ENCODE results near the gene ZNF19.

The ZNF19 gene

GRCh38 chr16:71500964-71501363 is 11.8 kb upstream of the ZNF19 start:
- Histone ChIP-seq H3K27me3 (peaks cover 0 to 16% of the 10 kb centered on the region in 2 donors), H3K4me1 (no peaks in the 10 kb centered on the region), H3K9me3 (no peaks in the 10 kb centered on the region), H3K4me3 (no peak overlapping the region), H3K27ac (no peak overlapping the region), H3K36me3 (no peaks in the 10 kb centered on the region)
- no peak for TF ChIP-seq CTCF (IDR thresholded peaks at IDR 0.05)
- DNase-seq, result no peak
- intact Hi-C loops (cut with DNase I; ENCODE audit: low total_unique reads), result loop anchor here (2.0 kb wide), 1 partner anchor 86 kb away; no protein-coding TSS in a partner anchor

GRCh38 chr16:71499775-71500364 is 10.7 kb upstream of the ZNF19 start:
- no peaks in the 10 kb centered on the region for H3K36me3 ChIP-seq
- no peaks in the 10 kb centered on the region for H3K4me1 ChIP-seq
- peaks cover 0 to 16% of the 10 kb centered on the region in 2 donors for H3K27me3 ChIP-seq
- peak; percentile 64 to 65 for TF ChIP-seq CTCF (IDR thresholded peaks at IDR 0.05)
- no peak overlapping the region for H3K27ac ChIP-seq
- no peaks in the 10 kb centered on the region for H3K9me3 ChIP-seq
- DNase-seq, result no peak
- H3K4me3 ChIP-seq, result no peak overlapping the region
- intact Hi-C loops (cut with DNase I; ENCODE audit: low total_unique reads), result loop anchor here (2.0 kb wide), 1 partner anchor 85 kb away; no protein-coding TSS in a partner anchor

GRCh38 chr16:71498031-71498430 is 8.9 kb upstream of the ZNF19 start:
- H3K27ac ChIP-seq, result no peak overlapping the region
- intact Hi-C loops (cut with DNase I; ENCODE audit: low total_unique reads), result no loop called here
- H3K4me1 ChIP-seq, result no peaks in the 10 kb centered on the region
- peaks cover 0 to 10% of the 10 kb centered on the region in 2 donors for H3K27me3 ChIP-seq
- no peak overlapping the region for H3K4me3 ChIP-seq
- no peak for DNase-seq
- H3K9me3 ChIP-seq, result no peaks in the 10 kb centered on the region
- no peaks in the 10 kb centered on the region for H3K36me3 ChIP-seq
- no peak for TF ChIP-seq CTCF (IDR thresholded peaks at IDR 0.05)

- Histone ChIP-seq H3K36me3 (no peaks in the 10 kb centered on the region), H3K4me3 (no peak overlapping the region), H3K9me3 (no peaks in the 10 kb centered on the region), H3K4me1 (no peaks in the 10 kb centered on the region), H3K27me3 (no peaks in the 10 kb centered on the region), H3K27ac (no peak overlapping the region)
- intact Hi-C loops (cut with DNase I; ENCODE audit: low total_unique reads), result loop anchor here (5.0 kb wide), 1 partner anchor 41 kb away; no protein-coding TSS in a partner anchor
- DNase-seq, result no peak
- TF ChIP-seq CTCF (IDR thresholded peaks at IDR 0.05), result no peak
These were observed 4.1 kb upstream of the ZNF19 start for GRCh38 chr16:71493213-71493612.

GRCh38 chr16:71492786-71493185 is 3.7 kb upstream of the ZNF19 start:
- no peak for DNase-seq
- Histone ChIP-seq H3K4me1 (no peaks in the 10 kb centered on the region), H3K4me3 (no peak overlapping the region), H3K27ac (no peak overlapping the region), H3K9me3 (no peaks in the 10 kb centered on the region), H3K27me3 (no peaks in the 10 kb centered on the region), H3K36me3 (no peaks in the 10 kb centered on the region)
- intact Hi-C loops (cut with DNase I; ENCODE audit: low total_unique reads), result loop anchor here (5.0 kb wide), 1 partner anchor 40 kb away; no protein-coding TSS in a partner anchor
- TF ChIP-seq CTCF (IDR thresholded peaks at IDR 0.05), result no peak

All from tibial artery (tissue), 4 donors.